Mesenteric fat pad (tissue), 1 donor: Measurements from ENCODE around the gene GXYLT2. TPM values are rescaled to one million over a fixed set of nuclear protein-coding genes. Genes with fewer than 3 reads are reported as not detected.

Experiments
- DNase-seq: peaks from one replicate; pipeline ENCODE4 v3.0.0-alpha.2; 2020; ENCODE audit warnings: low spot score
- total RNA-seq: library from RNA; stranded (reverse); fragmentation: NEBNext Ultra II Directional; extraction: Animal tissue kit (Norgen Biotek cat#: 25700); gene quantifications from one replicate; pipeline ENCODE4 v1.2.1, GENCODE V29; 2021
- donor health status: DM: yes; HTN: yes; CAD: no.

The GXYLT2 gene
- total RNA-seq, 1 donor from 2014 or later = 8.4 TPM

DNA sequence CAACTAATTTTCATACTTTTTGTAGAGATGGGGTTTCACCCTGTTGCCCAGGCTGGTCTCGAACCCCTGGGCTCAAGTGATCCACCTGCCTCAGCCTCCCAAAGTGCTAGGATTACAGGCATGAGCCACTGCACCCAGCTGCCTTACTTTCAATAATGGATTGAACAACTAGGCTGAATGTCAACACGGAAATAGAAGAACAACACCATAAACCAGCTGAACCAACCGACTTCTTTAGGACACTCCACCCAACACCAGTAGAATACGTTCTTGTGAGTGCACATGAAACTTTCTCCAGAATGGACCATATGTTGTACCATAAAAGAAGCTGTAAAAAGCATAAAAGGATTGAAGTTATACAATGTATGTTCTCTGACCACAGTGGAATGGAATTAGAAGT, 42.9 kb downstream of the GXYLT2 start:
- DNase-seq = no peak

GRCh38 chr3:72932416-72932815, 44.6 kb downstream of the GXYLT2 start:
- DNase-seq = no peak

- no peak for DNase-seq
Measured at GRCh38 chr3:72938471-72939265, 50.8 kb downstream of the GXYLT2 start.

GRCh38 chr3:72941245-72941644, 53.4 kb downstream of the GXYLT2 start:
- no peak for DNase-seq

DNA sequence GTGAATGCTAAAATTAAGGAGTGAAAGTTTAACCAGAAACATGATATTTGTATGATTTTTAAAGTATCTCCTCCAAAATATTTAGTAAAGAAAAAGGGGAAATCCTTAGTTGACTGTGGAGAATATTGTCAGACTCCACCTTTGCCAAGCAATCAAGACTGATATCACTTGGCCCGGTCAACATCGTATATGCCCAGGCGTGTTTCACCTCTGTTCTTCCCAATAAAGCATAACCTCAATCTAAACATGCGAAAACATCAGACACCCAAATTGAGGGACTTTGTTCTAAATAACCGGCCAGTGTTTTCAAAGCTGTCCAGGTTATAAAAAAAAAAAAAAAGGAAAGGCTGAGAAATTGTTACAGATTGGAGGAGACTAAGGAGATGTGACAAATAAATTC, 54.6 kb downstream of the GXYLT2 start:
- DNase-seq = no peak

DNA sequence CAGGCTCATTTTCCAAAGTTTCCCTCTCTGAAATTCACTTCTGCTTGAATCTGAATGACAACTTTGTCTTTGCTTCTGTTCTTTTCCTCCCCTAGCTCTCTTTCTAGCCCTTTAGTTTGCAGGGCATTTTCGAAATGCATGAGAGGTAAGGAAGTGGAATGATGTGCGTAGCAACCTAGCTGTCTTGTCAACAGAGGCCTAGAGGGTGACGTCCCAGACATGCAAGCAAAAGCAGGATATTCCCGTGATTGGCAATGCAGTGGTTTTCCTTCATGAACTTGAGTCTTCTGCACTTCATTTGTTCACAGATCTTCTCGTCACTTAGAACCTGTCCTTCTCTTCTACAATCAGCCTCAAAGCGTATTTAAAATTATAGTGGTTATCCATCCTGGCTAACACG, 56.9 kb downstream of the GXYLT2 start:
- no peak for DNase-seq

DNA sequence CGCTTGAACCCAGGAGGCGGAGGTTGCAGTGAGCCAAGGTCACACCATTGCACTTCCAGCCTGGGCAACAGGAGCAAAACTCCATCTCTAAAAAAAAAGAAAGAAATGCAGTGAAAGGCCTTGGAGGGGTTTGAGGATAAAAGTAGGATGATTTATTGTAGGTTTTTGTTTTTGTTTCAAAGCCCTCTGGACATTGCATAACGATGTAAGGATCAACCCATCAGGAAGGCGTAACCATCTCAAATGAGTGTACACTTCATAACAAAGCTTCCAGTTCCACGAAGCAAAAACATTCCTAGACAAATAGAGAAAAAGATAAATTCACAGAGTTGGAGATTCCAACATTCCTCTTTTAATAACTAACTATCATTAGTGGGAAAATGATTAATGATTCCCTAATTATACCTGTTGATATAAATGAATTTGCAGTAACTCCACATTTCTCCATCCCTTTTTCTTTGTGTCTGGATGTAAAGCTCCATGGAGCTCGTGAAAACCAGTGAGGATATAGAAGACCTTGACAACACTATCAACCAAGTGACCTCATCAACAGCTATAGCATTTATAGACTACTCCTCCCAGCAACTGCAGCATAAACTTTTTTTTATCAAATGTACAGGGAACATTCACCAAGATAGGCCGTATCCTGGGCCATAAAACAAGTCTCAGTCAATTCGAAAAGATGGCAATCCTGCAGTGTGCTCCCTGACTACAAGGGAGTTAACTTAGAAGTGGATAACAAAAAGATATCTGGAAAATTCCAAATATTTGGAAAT, 60.1 kb downstream of the GXYLT2 start:
- DNase-seq = no peak

GRCh38 chr3:72949016-72949415, 61.2 kb downstream of the GXYLT2 start:
- DNase-seq = no peak

DNA sequence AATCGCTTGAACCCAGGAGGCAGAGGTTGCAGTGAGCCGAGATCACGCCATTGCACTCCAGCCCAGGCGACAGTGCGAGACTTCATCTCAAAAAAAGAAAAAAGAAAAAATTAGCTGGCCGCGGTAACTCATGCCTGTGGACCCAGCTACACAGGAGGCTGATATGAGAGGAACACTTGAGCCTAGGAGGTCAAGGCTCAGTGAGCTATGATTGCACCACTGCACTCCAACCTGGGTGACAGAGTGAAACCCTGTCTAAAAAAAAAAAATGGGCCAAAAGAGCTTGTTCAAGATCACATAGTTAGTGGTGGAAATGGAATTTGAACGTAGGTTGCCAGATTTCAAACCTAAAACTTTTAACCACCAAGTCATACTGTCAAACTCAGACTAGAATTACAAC, 62.5 kb downstream of the GXYLT2 start:
- no peak for DNase-seq

GRCh38 chr3:72950801-72951200, 63.0 kb downstream of the GXYLT2 start:
- no peak for DNase-seq

DNA sequence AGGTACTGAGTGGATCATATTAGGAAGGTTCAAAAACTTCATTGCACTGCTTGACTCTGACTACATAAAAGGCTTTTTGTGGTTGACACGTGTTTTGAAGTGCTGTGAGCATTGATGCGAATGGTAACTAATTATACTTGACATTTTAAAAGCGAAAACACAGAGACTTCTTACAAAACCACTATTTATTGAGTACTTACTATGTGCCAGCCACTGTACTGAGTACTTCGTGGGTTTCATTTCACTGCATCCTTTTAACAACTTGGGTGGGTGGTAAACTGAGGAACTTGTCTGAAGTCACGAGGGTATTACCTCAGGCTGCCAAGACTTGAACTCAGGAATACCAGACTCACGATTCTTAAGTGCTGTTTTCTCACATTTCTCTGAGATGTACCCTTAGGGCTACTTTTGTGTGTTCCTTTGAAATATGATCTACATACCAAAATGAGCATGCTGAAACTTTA, 63.4 kb downstream of the GXYLT2 start:
- DNase-seq = no peak

DNA sequence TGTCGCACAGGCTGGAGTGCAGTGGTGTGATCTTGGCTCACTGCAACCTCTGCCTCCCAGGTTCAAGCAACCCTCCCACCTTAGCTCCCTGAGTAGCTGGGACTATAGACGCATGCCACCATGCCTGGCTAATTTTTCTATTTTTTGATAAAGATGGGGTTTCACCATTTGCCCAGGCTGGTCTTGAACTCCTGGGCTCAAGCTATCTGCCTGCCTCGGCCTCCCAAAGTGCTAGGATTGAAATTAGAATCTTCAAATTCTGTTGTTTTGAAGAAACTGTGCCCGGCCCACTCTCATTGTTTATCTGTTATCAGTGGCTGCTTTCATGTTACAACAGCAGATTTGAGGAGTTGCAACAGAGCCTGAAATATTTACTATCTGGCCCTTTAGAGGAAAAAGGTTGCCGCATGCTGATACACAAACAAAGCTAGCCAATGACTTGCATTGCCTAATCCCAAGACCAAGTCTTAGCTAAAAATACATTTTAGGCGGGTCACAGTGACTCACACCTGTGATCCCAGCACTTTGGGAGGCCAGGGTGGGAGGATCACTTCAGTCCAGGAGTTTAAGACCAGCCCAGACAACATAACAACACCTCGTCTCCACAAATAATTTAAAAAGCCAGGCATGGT, 65.6 kb downstream of the GXYLT2 start:
- no peak for DNase-seq

DNA sequence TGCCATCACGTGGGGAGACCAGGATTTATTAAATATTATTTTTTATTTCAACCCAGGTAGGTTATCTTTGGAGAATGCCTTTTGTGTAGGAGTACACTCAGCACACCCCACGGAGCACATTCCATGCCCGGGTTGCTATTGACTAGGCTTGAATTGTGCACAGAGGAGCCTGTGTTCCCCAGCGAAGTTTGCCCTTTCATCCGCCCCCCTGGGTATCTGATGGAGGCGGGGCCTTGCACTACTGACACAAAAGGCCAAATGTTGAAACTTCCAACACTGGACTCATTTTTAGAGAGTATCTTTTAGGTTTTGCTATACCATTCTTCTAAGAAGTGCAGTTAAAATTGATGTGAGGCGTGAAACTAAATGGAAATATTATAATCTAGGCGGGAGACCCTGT, 69.5 kb downstream of the GXYLT2 start:
- no peak for DNase-seq

GRCh38 chr3:72959336-72959735, 71.5 kb downstream of the GXYLT2 start:
- no peak for DNase-seq

DNA sequence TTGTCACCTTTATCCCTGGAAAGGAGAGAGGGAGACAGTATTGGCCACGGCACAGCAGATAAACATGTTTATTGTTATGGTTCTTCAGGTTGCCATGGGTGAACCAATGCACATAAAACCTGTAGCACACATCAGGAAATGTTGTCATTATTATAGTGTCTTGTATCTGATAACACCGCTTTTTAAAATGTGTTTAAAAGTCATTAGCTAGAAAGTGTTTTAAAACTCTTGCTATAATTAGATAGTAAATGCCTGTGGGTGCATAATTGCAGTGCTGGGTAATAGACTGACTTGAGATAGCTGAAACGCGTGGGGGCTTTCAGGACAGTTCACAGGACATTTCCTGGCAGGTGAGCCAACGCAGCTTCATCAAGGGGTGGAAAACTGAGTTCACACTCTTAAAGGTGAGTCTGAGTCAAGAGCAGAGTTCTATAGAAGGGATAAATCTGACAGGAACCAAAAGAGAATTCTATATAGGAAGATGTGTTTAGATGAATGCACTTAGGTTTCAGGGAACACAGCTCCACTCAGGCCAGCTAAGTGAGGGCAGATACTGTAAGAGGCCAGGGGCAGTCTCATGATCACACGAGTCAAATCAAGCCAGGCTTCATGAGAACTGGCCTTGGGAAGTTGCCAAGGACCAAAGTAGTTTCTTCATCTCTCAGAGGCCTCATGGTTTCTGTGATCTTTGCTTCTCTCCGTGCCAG, 73.1 kb downstream of the GXYLT2 start:
- no peak for DNase-seq

DNA sequence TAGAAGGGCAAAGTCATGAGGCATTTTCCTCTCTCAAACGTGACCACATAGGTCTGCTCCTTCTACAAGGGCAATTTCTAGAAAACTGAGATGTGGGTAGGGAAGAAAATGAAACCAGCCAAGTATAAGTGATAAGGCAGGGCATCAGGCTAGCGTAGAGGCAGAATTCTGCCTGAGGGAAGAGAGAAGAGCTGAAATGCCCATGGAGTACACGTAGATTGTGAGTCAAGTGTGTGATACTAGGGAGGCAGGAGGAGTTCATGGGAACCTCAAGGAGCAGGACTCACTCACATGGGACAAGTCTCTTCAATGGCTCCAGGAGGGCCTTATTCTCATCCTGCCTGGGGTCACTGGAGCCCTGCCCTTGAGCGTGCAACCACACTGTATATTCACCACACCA, 73.9 kb downstream of the GXYLT2 start:
- DNase-seq = no peak

DNA sequence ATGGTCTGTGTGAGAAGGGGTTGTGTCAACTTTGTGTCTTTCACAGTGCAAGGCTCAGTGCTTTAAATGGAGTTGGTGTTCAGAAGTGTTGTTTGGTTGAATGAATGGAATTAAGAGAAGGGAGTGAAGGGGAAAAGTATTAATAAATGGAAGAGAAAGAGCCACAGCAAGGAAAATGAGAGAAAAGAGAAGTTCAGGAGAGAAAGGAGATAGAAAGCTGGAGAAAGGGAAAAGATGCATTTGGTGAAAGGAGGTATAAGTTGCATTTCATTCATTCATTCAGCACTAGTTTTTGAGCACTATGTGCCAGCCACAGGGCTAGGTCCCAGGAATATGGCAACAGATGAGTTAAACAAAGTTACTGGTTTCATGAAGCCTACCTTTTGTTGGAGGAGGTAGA, 74.5 kb downstream of the GXYLT2 start:
- DNase-seq = no peak

- DNase-seq = no peak
Measured at GRCh38 chr3:72964633-72965032, 76.8 kb downstream of the GXYLT2 start.

DNA sequence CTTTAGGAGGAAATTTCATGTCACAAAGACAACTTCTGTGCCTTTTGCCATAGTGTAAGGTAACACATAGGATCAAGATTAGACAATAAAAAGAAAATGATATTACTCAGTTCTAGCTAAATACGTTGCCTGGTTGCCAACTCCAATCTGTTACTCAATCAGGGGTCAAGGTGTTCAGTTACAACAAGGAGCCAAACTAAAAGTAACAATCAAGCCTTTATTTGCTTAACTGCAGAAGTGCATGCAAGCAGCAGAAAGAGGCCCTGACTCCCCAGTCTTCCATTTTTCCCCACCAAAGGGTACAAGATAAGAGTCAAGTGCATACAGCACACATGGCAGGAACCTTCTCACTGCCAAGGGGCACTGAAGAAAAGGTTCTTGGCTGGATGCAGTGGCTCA, 80.4 kb downstream of the GXYLT2 start:
- no peak for DNase-seq

- DNase-seq = no peak
Measured at GRCh38 chr3:72969766-72970165, 81.9 kb downstream of the GXYLT2 start.

- no peak for DNase-seq
Measured at GRCh38 chr3:72970942-72971341, 83.1 kb downstream of the GXYLT2 start.

DNA sequence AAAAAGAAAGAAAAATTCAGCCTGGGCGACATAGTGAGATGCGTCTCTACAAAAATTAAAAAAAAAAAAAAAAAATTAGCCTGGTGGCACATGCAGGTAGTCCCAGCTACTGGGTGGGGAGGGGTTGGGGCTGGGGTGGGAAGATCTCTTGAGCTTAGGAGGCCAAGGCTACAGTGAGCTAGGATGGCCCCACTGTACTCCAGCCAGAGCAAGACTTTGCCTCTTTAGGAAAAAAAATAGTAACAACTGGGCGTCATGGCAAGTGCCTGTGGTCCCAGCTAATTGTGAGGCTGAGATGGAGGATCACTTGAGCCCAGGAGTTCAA, 84.8 kb downstream of the GXYLT2 start:
- DNase-seq = no peak
